Stimulated activated CD8-positive, alpha-beta memory T cell treated with anti-CD3 and anti-CD28 coated beads, Interleukin-12 subunit alpha, Interleukin-12 subunit beta, amount 100 ng/mL, for 24 hours (primary cell): ENCODE data around the gene TOP3B.

Source experiments
- DNase-seq: peaks from one replicate; pipeline ENCODE4 v3.0.0-alpha.2; 2020; ENCODE audit errors: extremely low read depth

Gene TOP3B

DNA sequence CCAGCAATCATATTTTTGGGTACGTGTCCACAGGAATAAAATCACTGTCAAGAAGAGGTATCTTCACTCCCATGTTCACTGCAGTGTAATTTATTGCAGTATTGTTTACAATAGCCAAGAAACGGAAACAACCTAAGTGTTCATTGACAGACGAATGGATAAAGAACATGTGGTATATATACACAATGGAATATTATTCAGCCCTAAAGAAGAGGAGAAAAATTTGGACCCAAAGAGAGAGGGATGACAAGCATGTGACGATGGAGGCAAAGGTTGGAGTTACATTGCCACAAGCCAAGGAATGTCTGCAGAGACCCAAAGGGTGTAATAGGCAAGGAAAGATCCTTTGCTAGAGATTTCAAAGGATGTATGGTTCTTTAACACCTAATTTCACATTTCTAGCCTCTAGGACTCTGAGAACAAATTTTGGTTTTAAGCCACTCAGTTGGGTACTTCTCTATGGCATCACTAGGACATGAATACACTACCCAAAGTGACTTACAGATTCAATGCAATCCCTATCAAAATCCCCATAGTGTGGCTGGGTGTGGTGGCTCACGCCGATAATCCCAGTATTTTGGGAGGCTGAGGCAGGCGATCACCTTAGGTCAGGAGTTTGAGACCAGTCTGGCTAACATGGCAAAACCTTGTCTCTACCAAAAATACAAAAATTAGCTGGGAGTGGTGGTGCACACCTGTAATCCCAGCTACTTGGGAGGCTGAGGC is 31.1 kb upstream of the TOP3B start:
- DNase-seq, result no peak

DNA sequence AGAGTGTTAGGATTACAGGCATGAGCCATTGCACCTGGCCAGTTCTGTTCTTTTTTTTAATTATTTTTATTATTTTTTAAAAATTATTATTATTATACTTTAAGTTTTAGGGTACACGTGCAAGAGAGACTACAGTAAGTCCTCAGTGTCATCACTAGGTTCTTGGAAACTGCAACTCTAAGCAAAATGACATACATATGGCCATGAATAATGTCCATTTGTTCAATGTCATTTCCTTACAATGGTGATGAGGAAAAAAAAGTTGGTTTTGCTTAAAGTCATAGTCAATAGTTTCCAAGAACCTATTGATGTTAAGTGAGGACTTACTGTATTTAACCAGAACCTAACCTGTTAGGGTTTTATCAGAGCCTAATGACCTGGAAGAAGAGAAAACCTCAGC is 29.4 kb upstream of the TOP3B start:
- DNase-seq, result no peak

GRCh38 chr22:22010358-22010757 is 27.8 kb upstream of the TOP3B start:
- DNase-seq, result no peak

DNA sequence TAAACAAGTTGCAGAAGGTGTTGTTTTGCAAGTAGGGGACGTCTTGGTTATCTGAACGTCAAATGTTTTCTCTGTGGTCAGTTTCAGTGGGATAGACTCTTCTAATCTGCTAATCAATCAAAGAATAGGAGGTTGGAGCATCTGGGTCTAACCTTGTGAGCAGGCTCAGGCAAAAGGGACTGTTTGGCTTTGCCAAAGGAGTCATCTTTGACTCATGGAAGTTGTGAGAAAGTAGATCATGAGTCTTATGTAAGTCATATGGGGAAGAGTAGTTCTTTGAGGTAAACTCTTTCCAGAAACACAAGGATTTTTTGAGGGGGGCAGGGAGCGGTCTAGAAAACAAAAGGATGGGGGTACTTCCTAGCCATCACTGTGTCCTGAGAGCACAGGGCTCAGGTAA is 27.1 kb upstream of the TOP3B start:
- DNase-seq, result no peak

DNA sequence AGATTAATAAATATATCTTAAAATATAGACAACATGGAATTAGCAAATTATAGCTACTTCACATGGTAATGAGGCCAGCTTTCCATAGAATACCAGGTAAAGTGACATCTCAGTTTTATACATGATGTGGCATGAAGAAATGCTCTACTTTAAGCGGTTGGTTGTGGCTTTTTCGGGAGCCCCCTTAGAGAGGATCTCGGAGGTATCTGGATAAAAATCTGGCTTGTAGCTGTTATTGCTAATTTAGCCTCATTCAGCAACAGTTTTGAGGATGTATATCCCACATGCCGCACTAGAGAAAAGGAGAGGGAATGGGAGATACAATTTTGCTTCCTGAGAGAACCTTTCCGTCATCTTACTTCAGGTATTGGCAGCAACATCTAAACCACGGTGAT is 24.0 kb upstream of the TOP3B start:
- no peak for DNase-seq

DNA sequence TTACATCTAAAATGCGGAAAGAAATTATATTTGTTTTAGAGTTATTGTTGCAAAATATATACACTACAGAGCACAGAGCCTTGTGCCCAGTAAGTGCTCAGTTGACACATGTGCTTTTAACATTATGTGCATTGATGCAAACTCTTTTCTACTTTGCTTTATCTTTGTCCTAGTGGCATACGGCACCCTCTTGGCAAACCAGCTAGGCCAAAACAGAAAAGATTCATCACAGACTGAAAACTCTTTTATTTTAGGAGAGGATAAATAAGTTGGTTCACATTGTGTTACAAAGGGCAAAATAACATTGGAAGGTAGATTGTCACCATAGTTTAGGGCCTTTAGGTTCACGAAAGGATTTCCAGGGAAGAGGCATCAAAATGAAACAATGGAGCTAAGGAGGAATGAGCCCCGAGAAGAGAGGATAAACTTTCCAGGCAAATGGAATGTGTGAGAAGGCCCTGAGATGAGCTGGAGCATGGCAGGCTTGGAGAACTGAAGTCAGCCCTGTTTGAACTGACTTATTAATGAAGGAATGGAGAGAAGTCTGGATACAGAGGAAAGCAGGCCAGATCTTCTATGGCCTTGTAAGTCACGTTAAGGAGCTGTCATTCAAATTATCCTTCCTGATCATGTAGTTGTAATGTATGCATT is 23.5 kb upstream of the TOP3B start:
- DNase-seq, result no peak

- no peak for DNase-seq
Observed at GRCh38 chr22:22003233-22003632, 20.6 kb upstream of the TOP3B start.

DNA sequence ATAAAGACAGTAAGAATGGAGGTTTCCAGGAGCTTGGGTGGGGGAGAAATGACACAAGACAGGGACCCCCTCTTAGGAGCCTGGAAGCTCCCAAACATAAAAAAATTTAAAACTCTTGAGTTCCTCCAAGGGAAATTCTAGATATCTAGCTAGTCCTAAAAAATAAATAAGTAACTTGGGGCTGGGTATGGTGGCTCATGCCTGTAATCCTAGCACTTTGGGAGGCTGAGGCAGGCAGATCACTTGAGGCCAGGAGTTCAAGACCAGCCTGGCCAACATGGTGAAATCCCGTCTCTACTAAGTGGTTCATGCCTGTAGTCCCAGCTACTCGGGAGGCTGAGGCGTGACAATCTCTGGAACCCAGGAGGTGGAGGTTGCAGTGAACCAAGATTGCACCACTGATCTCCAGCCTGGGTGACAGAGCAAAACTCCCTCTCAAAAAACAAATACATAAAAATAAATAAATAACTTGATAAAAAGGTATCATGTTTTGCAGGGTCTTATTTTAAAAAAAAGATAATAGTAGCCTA is 20.0 kb upstream of the TOP3B start:
- no peak for DNase-seq

- no peak for DNase-seq
Observed at GRCh38 chr22:22001664-22002525, 19.3 kb upstream of the TOP3B start.

DNA sequence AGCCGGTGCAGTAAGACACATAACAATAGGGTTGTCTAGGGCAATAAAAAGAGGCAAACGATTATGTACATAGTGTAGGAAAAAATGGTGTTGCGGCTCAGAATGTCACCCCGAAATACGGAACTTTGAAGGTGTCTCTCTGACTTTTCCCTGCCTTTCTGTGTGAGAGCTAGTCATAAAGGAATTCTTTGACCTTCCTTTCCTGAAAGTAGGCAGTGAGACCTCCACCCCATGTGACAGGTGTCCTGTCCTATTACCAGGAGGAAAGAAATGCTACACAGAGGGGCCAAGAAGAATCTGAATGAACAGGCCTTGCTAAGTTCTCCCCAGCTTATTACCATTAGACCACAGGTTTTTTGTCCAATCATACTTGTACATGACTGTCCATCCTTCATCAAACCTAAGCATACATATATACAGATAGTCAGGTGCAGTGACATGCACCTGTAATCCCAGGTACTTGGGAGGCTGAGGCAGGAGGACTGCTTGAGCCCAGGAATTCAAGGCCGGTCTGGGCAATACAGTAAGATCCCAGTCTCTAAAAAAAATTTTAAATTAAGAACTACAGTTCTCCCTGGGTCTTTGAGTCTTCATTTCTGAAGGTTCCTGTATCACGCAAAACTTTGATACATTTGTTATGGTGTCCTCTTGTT is 16.1 kb upstream of the TOP3B start:
- no peak for DNase-seq

GRCh38 chr22:21996175-21996720 is 13.7 kb upstream of the TOP3B start:
- DNase-seq, result no peak

DNA sequence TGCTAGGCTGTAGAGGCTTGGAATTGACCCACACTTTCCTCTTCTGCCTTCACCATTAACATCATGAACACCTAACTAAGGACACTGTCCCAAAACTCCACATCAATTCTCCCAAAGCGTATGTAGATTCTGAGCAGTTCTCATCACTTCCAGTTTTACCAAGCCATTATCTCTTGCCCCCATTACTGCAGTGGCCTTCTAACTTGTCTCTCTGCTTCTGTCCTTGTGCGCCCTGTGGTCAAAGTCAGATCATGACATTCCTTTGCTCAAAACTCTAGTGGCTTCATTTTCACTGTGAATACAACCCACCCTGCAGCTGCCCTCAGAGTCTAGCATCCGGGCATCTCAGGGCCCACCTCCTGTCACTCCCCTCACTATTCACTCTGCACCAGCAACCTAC is 13.1 kb upstream of the TOP3B start:
- DNase-seq, result no peak

- DNase-seq, result no peak
Observed at GRCh38 chr22:21994881-21995444, 12.4 kb upstream of the TOP3B start.

DNA sequence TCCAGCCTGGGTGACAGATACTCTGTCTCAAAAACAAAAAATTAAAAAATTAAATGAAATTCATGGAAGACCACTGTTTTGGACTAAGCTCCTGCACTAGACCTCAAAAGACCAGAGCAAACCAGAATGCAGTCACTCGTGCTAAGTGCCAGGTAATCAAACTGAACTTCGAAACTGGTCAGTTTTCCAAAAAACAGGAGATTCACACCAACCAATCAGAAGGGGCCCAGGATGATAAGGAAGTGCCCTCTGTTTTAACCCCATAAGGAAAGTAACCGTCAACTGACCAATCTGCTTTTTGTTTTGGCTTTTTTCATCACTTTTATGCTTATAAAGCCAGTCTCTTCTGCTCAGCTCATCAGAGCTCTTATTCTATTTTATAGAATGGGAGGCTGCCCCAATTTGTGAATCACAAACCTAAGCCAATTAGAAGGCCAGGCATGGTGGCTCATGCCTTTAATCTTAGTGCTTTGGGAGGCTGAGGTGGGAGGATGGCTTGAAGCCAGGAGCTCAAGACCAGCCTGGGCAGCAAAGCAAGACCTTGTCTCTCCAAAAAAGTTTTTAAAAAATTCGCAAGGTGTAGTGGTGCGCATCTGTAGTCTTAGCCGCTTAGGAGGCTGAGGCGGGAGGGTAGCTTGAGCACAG is 10.1 kb upstream of the TOP3B start:
- DNase-seq, result no peak

DNA sequence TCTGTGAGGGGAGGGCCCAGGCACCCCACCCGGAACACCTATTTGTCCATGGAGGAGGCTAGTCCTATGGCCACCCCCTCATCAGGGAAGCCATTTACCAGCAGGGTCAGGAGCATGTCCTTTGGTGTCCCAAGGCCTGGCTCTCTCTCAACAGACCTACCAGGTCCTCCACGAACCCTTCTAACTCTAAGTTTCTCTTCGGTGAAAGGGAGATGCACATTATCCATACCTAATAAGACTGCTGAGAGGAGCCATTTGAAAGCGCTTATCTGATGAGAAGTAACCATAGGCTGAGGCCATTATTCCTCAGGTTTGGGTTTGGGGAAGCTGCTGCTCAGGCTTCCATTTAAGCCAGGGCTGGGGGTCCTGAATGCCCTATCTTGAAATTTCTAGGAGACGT is 9.2 kb upstream of the TOP3B start:
- DNase-seq, result no peak

- no peak for DNase-seq
Observed at GRCh38 chr22:21991304-21991596, 8.7 kb upstream of the TOP3B start.

- no peak for DNase-seq
Observed at GRCh38 chr22:21990445-21991303, 8.1 kb upstream of the TOP3B start.

- DNase-seq, result no peak
Observed at GRCh38 chr22:21989049-21989448, 6.5 kb upstream of the TOP3B start.

DNA sequence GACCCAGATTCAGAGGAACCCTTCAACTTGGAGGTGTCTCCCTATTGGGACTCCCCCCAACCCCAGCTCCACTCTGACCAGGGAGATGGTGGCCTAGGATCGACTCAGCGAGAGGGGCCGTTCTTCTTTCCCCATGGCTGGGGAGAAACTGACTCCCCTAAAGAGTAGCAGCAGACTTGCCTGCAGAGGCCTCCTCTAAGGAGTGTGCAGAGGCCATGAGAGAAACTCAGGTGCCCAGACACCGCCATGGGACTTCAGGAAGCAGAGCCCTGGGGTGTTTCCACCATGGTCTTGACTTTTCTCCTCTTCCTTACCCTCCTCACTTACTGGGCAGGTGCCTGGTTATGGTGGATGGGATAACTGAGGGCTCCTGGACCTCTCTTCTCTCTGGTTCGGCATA is 2.6 kb upstream of the TOP3B start:
- DNase-seq, result no peak

DNA sequence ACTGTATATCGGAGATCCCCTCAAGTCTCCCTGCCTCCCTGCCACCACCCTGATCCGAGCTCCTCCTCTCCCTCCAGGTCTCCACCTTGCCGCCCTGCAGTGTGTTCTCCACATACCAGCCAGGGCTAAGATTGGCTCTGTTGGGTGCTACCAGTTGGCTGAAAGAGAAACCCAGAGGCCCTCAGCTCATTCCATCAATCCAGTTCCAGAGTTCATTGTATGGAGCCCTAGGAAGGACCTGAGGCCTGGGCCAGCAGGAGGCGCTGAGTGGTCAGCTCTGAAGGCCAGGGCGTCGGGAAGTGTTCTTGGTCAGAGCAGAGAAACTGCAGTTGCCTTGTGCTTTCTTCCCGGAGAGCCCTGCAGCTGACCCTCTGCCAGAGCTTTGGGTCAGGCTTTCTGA is 2.2 kb upstream of the TOP3B start:
- no peak for DNase-seq
